HUES64 (cell line): ENCODE data around the gene ARHGEF38. TPM values are rescaled to one million over a fixed set of nuclear protein-coding genes. Genes with fewer than 3 reads are reported as not detected.

Experiments
- H3K27ac ChIP-seq: 2 replicates; pipeline ENCODE4 v1.7.0; 2013; ENCODE audit warnings: low read depth, low read length, inconsistent platforms
- H3K27me3 ChIP-seq: 2 replicates; pipeline ENCODE4 v1.6.1; 2013; ENCODE audit warnings: mild to moderate bottlenecking, low read length; ENCODE audit not compliant: insufficient read depth
- H3K36me3 ChIP-seq: 2 replicates; pipeline ENCODE4 v1.6.1; 2013; ENCODE audit warnings: mild to moderate bottlenecking, low read length; ENCODE audit not compliant: insufficient read depth
- H3K4me1 ChIP-seq: 2 replicates; pipeline ENCODE4 v1.6.1; 2013; ENCODE audit warnings: mild to moderate bottlenecking, low read length, moderate library complexity; ENCODE audit not compliant: insufficient read depth
- H3K4me3 ChIP-seq: 2 replicates; pipeline ENCODE4 v1.5.1; 2013; ENCODE audit warnings: mild to moderate bottlenecking, low read length, moderate library complexity
- H3K9ac ChIP-seq: 2 replicates; pipeline ENCODE4 v1.6.1; 2013; ENCODE audit warnings: mild to moderate bottlenecking, low read depth, low read length
- H3K9me3 ChIP-seq: 2 replicates; pipeline ENCODE4 v1.6.1; 2013; ENCODE audit warnings: low read depth, low read length; ENCODE audit not compliant: insufficient read depth
- WGBS: fragments of 150-250, 120-280 bp; methylation state at CpG from one replicate; pipeline ENCODE4 v1.1.7; 2013; ENCODE audit warnings: missing lambda C conversion rate; 5-methylcytosine and 5-hydroxymethylcytosine counted together
- polyA plus RNA-seq, 2 experiments: library from polyadenylated mRNA; stranded (reverse); fragments of 50-300 nt; gene quantifications; one replicate each; pipeline ENCODE4 v1.2.3, GENCODE V29; 2013

Gene ARHGEF38
- polyA plus RNA-seq (2013, experiment 1 of 2), result not detected
- not detected for polyA plus RNA-seq (2013, experiment 2 of 2)

- Histone ChIP-seq H3K27me3 (peaks cover 100% of the 10 kb centered on the region), H3K27ac (no peak within 1 kb of the TSS)
- WGBS, result 39% methylated on average over 11 of the region's 11 CpGs
These were observed at the start of gene ARHGEF38 for GRCh38 chr4:105551965-105552746. ARHGEF38 (plus strand) TSS chr4:105552620; CDS start chr4:105552766, 146 bp downstream.

GRCh38 chr4:105503484-105503883 is 48.9 kb upstream of the ARHGEF38 start:
- H3K27me3 ChIP-seq, result 0 out of 2 replicates have a peak, but pooled peaks cover 2% of the 10 kb centered on the region
- WGBS, result no CpG with 5 or more reads among the region's 2 CpGs
- H3K4me3 ChIP-seq, result no peak overlapping the region
- H3K9me3 ChIP-seq, result no peaks in the 10 kb centered on the region
- no peaks in the 10 kb centered on the region for H3K36me3 ChIP-seq
- no peak overlapping the region for H3K27ac ChIP-seq
- H3K4me1 ChIP-seq, result no peaks in the 10 kb centered on the region
- no peak overlapping the region for H3K9ac ChIP-seq

More at GRCh38 chr4:105551965-105552746, at the start of gene ARHGEF38:
- H3K36me3 ChIP-seq, result no peaks in the 10 kb centered on the region
- no peaks in the 10 kb centered on the region for H3K9me3 ChIP-seq
- H3K4me3 ChIP-seq, result no peak within 1 kb of the TSS; the same call in 1 of the 2 replicates
- no peak within 1 kb of the TSS for H3K9ac ChIP-seq
- peaks cover 38% of the 10 kb centered on the region for H3K4me1 ChIP-seq

DNA sequence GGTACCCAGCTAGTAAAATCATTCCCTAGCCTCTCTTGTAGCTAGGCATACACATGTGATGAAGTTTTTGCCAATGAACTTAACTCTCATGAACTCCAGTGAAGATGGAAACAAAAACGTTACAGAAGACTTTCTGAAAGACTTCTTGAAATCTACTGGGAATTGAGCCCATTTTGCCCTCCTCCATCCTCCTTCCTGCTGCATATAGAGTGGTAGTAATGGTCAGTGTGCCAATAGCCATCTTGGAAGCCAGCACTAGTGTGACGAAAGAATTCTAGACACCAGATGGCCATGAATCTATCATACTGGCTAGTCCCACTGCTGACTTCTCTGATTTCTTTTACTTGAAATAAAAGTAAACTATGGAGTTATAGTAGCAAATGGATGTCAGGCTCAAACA is 47.7 kb upstream of the ARHGEF38 start:
- Histone ChIP-seq H3K9ac (no peak overlapping the region), H3K9me3 (no peaks in the 10 kb centered on the region), H3K4me3 (no peak overlapping the region), H3K27me3 (0 out of 2 replicates have a peak, but pooled peaks cover 2% of the 10 kb centered on the region), H3K36me3 (no peaks in the 10 kb centered on the region), H3K27ac (no peak overlapping the region), H3K4me1 (no peaks in the 10 kb centered on the region)
- 85% methylated on average over 2 of the region's 2 CpGs for WGBS

- Histone ChIP-seq H3K4me3 (no peak overlapping the region), H3K9me3 (no peaks in the 10 kb centered on the region), H3K27ac (no peak overlapping the region), H3K9ac (no peak overlapping the region), H3K27me3 (no peaks in the 10 kb centered on the region), H3K36me3 (no peaks in the 10 kb centered on the region), H3K4me1 (no peaks in the 10 kb centered on the region)
- WGBS, result 92% methylated on average over 1 of the region's 1 CpG
These were observed 43.1 kb upstream of the ARHGEF38 start for GRCh38 chr4:105509291-105509690.

- Histone ChIP-seq H3K9ac (no peak overlapping the region), H3K27me3 (no peaks in the 10 kb centered on the region), H3K9me3 (no peaks in the 10 kb centered on the region), H3K4me1 (no peaks in the 10 kb centered on the region), H3K27ac (no peak overlapping the region), H3K36me3 (no peaks in the 10 kb centered on the region), H3K4me3 (no peak overlapping the region)
- WGBS, result 100% methylated on average over 1 of the region's 1 CpG
These were observed 42.7 kb upstream of the ARHGEF38 start for GRCh38 chr4:105509714-105510113.

DNA sequence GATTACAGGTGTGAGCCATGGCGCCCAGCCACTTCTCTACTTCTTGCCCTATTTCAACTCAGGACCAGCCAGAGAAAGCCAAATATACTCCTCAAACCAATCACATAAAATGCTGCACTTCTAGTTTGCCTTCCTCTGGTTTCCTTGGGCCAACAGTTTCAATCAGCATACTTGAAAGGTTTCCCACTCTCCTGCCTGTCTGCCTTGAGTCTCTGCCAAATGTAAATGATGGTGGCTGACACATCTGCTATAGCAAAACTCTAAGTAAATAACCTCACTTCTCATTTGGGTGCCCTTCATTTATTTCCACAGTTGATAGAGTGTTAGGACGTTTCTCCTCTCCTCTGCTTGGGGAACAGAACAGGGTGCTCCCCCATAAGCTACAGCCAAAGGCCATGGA is 42.2 kb upstream of the ARHGEF38 start:
- no peak overlapping the region for H3K27ac ChIP-seq
- H3K27me3 ChIP-seq, result no peaks in the 10 kb centered on the region
- H3K9me3 ChIP-seq, result no peaks in the 10 kb centered on the region
- H3K9ac ChIP-seq, result no peak overlapping the region
- H3K4me3 ChIP-seq, result no peak overlapping the region
- WGBS, result 93% methylated on average over 2 of the region's 2 CpGs
- H3K4me1 ChIP-seq, result no peaks in the 10 kb centered on the region
- H3K36me3 ChIP-seq, result no peaks in the 10 kb centered on the region

DNA sequence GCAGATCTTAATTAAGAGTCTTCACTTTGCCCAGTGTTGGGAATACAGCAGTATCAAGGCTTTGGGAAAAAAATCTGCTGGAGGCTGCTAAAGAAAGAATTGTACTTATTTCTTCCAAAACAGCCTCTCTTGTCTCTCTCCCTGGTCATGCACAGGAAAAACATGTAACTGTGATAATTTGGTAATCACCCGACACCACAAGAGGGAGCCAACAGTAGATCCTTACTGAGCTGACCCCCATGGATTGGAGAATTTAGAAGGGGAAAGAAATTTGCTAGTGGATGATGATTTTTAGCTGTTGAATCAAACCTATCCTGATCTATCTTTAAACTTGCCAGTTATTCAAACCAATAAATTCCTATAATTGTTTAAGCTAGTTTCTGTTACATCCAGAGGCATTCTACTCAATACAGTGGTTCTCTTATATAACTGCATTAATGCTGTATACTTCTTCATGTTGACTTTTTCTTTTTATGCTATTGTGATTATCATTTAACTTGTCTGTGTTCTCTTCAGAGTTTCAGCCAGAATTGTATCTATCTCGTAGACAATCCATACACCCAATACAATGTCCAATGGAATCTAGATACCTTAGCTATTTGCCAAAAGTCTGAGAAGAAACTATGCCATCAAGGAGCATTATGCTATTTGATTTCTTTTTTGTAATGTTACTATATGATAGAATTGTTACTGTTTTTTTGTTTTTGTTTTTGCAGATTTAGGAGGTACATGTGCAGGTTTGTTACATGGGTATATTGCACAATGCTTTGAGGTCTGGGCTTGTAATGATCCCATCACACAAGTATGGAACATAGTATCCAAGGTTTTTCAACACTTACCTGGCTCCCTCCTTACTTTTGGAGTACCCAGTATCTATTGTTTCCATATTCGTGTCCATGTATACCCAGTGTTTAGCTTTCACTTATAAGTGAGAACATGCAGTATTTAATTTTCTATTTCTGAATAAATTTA is 31.3 kb upstream of the ARHGEF38 start:
- Histone ChIP-seq H3K9me3 (no peaks in the 10 kb centered on the region), H3K27ac (no peak overlapping the region), H3K4me3 (no peak overlapping the region), H3K27me3 (no peaks in the 10 kb centered on the region), H3K36me3 (no peaks in the 10 kb centered on the region), H3K9ac (no peak overlapping the region), H3K4me1 (no peaks in the 10 kb centered on the region)
- WGBS, result 38% methylated on average over 2 of the region's 3 CpGs

GRCh38 chr4:105526656-105527055 is 25.8 kb upstream of the ARHGEF38 start:
- no peak overlapping the region for H3K9ac ChIP-seq
- H3K9me3 ChIP-seq, result no peaks in the 10 kb centered on the region
- H3K27ac ChIP-seq, result no peak overlapping the region
- no peak overlapping the region for H3K4me3 ChIP-seq
- no peaks in the 10 kb centered on the region for H3K27me3 ChIP-seq
- no peaks in the 10 kb centered on the region for H3K36me3 ChIP-seq
- no peaks in the 10 kb centered on the region for H3K4me1 ChIP-seq
- 95% methylated on average over 15 of the region's 15 CpGs for WGBS

- H3K36me3 ChIP-seq, result no peaks in the 10 kb centered on the region
- 92% methylated on average over 8 of the region's 8 CpGs for WGBS
- H3K4me3 ChIP-seq, result no peak overlapping the region
- no peaks in the 10 kb centered on the region for H3K4me1 ChIP-seq
- H3K9me3 ChIP-seq, result no peaks in the 10 kb centered on the region
- H3K27ac ChIP-seq, result no peak overlapping the region
- no peaks in the 10 kb centered on the region for H3K27me3 ChIP-seq
- H3K9ac ChIP-seq, result no peak overlapping the region
These were observed 25.3 kb upstream of the ARHGEF38 start for GRCh38 chr4:105527081-105527480.

DNA sequence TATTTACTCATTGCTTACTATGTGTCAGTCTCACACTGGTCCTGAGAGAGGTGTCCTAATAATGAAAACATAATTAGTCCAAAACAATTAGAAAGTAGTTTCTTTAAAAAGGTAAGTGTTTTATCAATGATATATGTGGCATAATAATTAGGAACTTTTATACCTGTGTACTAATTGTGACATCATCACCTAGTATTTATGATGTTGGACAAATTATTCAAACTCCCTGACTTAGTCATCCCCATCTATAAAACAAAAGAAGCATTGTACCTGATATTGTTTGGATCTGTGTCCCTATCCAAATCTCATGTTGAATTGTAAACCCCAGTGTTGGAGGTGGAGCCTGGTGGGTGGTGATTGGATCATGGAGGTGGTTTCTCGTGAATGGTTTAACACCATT is 15.8 kb upstream of the ARHGEF38 start:
- Histone ChIP-seq H3K9ac (no peak overlapping the region), H3K36me3 (no peaks in the 10 kb centered on the region), H3K27me3 (peaks cover 5% of the 10 kb centered on the region), H3K4me1 (no peaks in the 10 kb centered on the region), H3K9me3 (no peaks in the 10 kb centered on the region), H3K4me3 (no peak overlapping the region), H3K27ac (no peak overlapping the region)
- WGBS, result 75% methylated on average over 1 of the region's 1 CpG

- no peak overlapping the region for H3K27ac ChIP-seq
- no peaks in the 10 kb centered on the region for H3K4me1 ChIP-seq
- H3K36me3 ChIP-seq, result no peaks in the 10 kb centered on the region
- H3K9me3 ChIP-seq, result no peaks in the 10 kb centered on the region
- H3K27me3 ChIP-seq, result peaks cover 40% of the 10 kb centered on the region
- no peak overlapping the region for H3K4me3 ChIP-seq
- WGBS, result 89% methylated on average over 4 of the region's 4 CpGs
- no peak overlapping the region for H3K9ac ChIP-seq
These were observed 11.0 kb upstream of the ARHGEF38 start for GRCh38 chr4:105541420-105541819.
